ENCODE data around the gene FAM98C.
"Not testable (repeated sequence)": the region's sequence is repeated elsewhere in the genome, so short reads cannot be mapped to it uniquely, and the experiment has no call there.

FAM98C gene

DNA sequence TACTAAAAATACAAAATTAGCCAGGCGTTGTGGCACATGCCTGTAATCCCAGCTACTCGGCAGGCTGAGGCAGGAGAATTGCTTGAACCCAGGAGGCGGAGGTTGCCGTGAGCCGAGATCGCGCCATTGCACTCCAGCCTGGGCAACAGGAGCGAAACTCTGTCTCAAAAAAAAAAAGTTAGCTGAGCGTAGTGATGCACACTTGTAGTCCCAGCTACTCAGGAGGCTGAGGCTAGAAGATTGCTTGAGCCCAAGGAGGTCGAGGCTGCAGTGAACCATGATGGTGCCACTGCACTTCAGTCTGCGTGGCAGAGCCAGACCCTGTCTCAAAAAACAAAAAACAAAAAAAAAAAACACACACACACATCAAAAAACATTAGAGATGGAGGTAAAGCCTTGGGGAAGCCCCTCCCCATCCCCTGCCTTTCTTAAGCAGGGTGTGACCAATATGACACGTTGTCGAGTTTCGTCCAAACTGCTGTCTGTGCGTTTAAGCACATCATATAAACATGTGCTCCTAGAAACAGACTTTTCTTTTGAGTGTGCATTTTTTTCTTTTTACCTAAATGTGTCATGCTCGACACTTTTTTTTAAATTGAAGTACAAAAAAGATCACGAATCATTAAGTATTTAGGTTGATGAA is 24.3 kb downstream of the FAM98C start:
- not testable (repeated sequence) for DNase-seq (ENCODE audit: low read depth)

DNA sequence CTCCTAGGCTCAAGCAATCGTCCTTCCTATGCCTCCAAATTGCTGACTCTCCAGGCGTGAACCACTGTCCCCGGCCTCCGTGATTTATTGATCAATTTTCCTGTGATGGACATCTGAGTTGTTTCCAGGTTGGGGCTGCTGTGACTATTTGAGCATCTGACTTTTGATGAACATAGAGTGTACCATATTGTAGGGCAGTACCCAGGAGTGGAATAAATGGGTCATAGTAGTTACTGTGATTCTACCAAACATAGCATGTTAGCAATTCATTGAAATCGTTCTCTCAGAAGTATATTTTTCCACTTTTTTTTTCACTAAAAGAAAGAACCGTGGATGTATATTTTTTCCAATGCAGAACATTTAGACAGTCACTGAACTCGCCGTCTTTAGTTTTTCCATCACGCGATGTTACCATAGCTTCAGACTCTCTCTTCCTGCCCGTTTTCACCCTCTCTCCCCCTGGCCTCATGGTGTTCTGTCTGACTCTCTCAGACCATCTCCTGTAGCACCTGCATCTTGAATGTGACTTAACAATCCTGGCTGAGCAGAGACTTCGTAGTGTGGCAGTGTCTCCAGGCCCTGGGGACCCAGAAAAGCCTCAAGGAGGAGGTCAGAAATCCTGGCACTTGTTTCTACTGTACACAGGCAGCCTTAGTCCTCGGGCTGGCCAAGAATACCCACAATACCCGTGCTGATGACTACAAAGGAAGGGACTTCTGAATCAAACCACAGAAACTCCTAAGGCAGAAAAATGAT is 26.3 kb downstream of the FAM98C start:
- no peak for DNase-seq (ENCODE audit: low read depth)

DNA sequence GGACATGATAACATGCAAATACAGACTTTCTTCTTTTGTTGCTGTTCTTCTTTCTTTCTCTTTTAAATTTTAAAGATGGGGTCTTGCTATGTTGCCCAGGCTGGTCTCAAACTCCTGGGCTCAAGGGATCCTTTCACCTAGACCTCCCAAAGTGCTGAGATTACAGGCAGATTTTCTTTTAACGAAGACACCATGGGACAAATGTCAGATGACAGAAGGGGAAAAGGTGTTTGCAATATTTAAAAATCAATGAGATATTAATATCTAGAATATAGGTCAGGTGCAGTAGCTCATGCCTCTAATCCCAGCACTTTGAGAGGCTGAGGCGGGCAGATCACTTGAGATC is 26.9 kb downstream of the FAM98C start:
- DNase-seq (ENCODE audit: low read depth), result no peak

DNA sequence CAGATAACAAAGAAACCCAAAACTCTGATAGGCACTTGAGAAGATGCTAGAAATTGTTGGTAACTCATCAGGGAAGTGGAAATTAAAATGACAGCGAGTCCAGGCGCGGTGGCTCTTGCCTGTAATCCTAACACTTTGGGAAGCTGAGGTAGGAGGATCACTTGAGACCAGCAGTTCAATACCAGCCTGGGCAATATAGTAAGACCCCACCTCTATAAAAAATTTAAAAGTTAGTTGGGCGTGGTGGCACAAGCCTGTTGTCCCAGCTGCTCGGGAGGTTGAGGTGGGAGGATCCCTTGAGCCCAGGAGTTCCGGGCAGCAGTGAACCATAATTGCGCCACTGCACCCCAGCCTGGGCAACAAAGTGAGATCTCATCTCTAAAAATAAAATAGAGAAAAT is 28.0 kb downstream of the FAM98C start:
- no peak for DNase-seq (ENCODE audit: low read depth)

GRCh38 chr19:38433268-38433733 is 30.4 kb downstream of the FAM98C start, which contains the start of gene RYR1:
Gene RYR1 (plus strand): TSS chr19:38433691. CDS start chr19:38433830, 139 bp downstream.
- DNase-seq (ENCODE audit: low read depth), result no peak

- no peak for DNase-seq (ENCODE audit: low read depth)
Observed at GRCh38 chr19:38434549-38435051, 31.7 kb downstream of the FAM98C start.

DNA sequence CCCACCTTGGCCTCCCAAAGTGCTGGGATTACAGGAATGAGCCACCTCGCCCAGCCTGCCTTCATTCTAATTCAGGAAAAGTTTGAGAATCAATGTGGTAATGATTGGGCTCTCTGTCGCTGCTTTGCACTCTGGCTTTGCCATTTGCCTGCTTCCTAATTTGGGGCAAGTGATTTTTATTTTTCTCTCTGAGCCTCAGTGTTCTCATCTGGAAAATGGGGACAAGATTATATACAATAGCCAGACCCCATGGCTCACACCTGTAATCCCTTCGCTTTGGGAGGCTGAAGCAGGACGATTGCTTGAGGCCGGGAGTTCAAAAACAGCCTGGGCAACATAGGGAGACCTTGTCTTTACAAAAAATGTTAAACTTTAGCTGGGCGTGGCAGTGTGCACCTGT is 34.4 kb downstream of the FAM98C start:
- no peak for DNase-seq (ENCODE audit: low read depth)

GRCh38 chr19:38437917-38438316 is 35.0 kb downstream of the FAM98C start:
- DNase-seq (ENCODE audit: low read depth), result no peak

DNA sequence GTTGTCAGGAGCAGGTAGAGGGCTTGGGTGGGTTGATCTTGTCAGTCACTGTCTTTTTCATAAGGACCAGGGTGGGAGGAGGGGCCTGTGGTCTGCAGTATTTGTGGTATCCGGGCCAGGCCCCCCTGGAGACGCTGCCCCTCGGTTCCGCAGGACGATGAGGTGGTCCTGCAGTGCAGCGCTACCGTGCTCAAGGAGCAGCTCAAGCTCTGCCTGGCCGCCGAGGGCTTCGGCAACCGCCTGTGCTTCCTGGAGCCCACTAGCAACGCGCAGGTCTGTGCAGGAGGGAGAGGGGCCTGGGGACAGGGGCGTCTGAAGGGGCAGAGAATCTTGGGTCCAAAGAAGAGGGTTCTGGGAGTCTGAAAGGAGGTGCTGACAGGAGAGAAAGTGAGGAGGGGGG is 37.7 kb downstream of the FAM98C start:
- DNase-seq (ENCODE audit: low read depth), result no peak

DNA sequence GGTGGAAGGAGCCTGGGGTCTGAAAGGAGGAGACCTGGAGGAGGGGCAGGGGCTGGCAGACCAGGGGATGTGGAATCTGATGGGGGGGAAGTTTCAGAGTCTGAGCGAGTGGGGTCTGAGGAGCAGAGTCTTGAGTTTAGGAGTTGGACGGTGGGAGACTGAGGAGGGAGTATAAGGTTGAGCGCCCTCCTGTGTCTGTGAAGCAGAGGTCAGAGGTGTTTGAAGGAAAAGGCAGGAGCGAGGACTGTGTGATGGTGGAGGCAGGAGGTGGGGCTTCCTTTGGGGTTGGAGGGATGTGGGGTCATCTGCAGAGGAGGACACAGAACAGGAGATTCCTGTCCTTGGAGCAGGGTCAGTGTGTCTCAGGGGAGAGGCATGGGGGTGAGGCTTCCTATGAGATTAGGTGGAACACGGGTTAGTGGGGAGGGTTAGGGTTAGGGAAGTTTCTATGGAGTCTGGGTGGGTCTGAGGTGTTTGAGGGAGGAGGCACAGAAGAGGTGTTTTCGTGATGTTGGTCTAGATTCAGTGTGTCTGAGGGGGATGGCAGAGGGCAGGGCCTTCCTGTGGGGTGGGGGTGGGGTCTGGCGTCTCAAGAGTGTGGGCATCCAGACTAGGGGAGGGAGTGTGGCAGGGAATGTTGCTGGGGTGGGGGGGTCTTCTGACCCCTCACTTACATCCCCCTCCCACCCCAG is 38.9 kb downstream of the FAM98C start:
- DNase-seq (ENCODE audit: low read depth), result no peak

GRCh38 chr19:38442736-38443135 is 39.8 kb downstream of the FAM98C start:
- DNase-seq (ENCODE audit: low read depth), result no peak

GRCh38 chr19:38443458-38443999 is 40.6 kb downstream of the FAM98C start:
- no peak for DNase-seq (ENCODE audit: low read depth)

DNA sequence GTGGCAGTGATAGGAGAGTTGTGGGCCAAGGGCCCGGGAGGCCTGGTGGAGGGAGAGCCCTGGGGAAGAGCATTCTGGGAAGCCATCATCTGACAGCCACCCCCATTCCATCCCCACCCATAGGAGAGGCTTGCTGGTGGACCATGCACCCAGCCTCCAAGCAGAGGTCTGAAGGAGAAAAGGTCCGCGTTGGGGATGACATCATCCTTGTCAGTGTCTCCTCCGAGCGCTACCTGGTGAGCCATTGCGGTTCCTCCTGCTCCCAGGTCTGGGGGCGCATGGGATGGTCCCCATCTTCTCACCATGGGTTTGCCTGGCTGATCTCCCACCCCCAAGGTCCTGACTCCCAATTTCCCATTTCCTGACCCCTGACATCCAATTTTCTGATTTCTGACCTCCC is 41.1 kb downstream of the FAM98C start:
- DNase-seq (ENCODE audit: low read depth), result no peak

- no peak for DNase-seq (ENCODE audit: low read depth)
Observed at GRCh38 chr19:38445362-38445761, 42.5 kb downstream of the FAM98C start.

DNA sequence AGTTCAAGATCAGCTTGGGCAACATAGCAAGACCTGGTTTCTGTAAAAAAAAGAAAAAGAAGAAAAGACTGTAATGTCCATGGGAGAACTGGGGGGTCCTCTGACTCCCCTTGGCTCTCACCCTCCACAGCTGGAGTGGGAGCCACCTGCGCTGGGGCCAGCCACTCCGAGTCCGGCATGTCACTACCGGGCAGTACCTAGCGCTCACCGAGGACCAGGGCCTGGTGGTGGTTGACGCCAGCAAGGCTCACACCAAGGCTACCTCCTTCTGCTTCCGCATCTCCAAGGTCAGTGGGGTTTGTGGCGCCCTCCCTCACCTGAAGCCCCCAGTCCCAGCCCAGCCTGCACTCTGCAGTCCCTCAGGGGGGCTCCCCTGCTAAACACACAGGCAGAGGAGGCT is 45.3 kb downstream of the FAM98C start:
- DNase-seq (ENCODE audit: low read depth), result no peak

DNA sequence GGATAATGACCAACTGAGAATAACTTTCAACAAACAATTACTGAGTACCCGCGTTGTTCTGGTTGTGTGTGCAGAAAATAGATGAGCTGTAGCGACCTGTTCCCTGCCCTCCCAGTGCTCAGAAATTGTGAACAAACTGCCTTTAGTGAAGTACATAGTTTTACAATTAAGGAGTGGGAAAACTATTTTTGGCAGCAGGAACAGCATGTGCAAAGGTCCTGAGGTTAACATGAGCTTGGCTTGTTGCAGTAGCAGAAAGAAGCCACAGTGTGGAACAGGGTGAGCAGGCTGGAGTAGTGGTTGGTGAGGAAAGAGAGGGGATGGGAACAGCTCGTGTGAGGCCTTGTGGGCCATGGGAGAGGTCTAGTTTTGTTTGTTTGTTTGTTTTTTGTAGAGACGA is 46.6 kb downstream of the FAM98C start:
- DNase-seq (ENCODE audit: low read depth), result no peak

DNA sequence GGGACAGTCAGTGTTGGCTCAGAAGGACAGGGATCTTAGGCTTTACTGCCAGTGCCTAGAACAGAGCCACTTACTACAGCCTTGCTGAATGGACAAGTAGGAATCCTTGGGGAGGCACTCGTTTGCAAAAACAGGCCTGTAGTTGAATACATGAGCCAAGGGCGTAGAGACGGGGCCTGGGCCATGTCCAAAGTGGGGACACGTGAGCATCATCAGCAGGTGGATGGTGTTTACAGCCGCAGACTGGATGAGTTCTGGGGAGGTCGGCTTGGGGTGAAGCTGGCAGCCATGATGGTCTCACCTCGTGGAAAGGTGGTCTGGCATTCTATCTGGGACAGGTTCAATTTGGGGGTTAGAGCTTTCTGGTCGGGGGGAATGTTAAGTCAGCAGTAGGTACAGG is 48.1 kb downstream of the FAM98C start:
- DNase-seq (ENCODE audit: low read depth), result no peak

DNA sequence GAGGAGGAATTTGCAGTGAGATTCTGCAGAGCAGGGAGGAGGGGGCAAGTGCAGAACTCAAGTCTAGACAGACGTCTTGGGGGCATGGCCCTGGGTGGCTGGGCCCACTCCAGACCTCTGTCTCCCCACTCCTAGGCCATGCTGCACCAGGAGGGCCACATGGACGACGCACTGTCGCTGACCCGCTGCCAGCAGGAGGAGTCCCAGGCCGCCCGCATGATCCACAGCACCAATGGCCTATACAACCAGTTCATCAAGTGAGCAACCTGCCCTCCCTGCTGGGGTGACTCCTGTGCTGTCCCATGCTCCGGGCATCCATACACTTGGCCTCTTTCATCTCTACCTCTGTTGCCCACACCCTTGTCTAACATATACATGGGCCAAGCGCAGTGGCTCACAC is 48.7 kb downstream of the FAM98C start:
- DNase-seq (ENCODE audit: low read depth), result no peak

GRCh38 chr19:38452430-38453366 is 49.8 kb downstream of the FAM98C start:
- no peak for DNase-seq (ENCODE audit: low read depth)

- no peak for DNase-seq (ENCODE audit: low read depth)
Observed at GRCh38 chr19:38453596-38453995, 50.7 kb downstream of the FAM98C start.

- no peak for DNase-seq (ENCODE audit: low read depth)
Observed at GRCh38 chr19:38455031-38455430, 52.1 kb downstream of the FAM98C start.

- no peak for DNase-seq (ENCODE audit: low read depth)
Observed at GRCh38 chr19:38457202-38457601, 54.3 kb downstream of the FAM98C start.

Data from GM04503 (cell line).